ENCODE results near the gene CX3CL1.

DNA sequence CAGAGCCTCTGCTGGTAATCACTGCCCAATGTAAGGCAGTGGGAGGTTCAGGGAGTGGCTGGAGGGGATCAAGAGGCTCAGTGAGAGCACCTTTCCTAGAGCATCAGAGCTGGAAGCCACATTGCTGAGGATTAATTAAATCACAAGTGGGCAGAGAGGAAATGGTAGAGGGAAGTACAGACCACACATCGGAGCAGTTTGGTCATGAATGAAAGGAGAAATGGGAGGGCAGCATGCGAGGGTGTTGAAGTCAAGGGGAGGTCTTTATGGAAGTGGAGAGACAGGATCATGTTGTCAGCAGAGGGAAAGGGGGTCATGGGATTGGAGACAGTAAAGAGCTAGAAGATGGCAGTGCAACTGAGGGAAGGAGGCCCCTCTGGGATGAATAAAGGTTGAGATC lies 34.6 kb downstream of the CX3CL1 start:
- TF ChIP-seq TCF4 (CRISPR knock-in tag; IDR thresholded peaks at IDR 0.05; ENCODE audit: borderline replicate concordance) (no peak), ZFP30 (CRISPR knock-in tag; IDR thresholded peaks at IDR 0.05) (no peak), RARB (CRISPR knock-in tag; IDR thresholded peaks at IDR 0.05) (no peak), ESRRG (CRISPR knock-in tag; IDR thresholded peaks at IDR 0.05) (no peak), BACH2 (CRISPR knock-in tag; IDR thresholded peaks at IDR 0.05; ENCODE audit: borderline replicate concordance) (no peak), OSR1 (CRISPR knock-in tag; IDR thresholded peaks at IDR 0.05) (no peak), CSRNP3 (CRISPR knock-in tag; IDR thresholded peaks at IDR 0.05) (no peak), ARNTL (CRISPR knock-in tag; IDR thresholded peaks at IDR 0.05; ENCODE audit: borderline replicate concordance, low read depth) (no peak)
- TF ChIP-seq, protein P1, sequence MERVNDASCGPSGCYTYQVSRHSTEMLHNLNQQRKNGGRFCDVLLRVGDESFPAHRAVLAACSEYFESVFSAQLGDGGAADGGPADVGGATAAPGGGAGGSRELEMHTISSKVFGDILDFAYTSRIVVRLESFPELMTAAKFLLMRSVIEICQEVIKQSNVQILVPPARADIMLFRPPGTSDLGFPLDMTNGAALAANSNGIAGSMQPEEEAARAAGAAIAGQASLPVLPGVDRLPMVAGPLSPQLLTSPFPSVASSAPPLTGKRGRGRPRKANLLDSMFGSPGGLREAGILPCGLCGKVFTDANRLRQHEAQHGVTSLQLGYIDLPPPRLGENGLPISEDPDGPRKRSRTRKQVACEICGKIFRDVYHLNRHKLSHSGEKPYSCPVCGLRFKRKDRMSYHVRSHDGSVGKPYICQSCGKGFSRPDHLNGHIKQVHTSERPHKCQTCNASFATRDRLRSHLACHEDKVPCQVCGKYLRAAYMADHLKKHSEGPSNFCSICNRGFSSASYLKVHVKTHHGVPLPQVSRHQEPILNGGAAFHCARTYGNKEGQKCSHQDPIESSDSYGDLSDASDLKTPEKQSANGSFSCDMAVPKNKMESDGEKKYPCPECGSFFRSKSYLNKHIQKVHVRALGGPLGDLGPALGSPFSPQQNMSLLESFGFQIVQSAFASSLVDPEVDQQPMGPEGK (CRISPR knock-in tag; IDR thresholded peaks at IDR 0.05; ENCODE audit: borderline replicate concordance): no peak

All from SK-N-SH treated with all-trans-retinoic acid at 6 μM for 48 hours (cell line).